Psoas muscle (tissue), 8 donors: Measurements from ENCODE around the gene ZCCHC7. TPM values are rescaled to one million over a fixed set of nuclear protein-coding genes. Genes with fewer than 3 reads are reported as not detected.

Experiments
- ATAC-seq, 4 donors: fragments of 200-7000 bp; cut with Tn5 transposase; one replicate each; pipeline ENCODE4 v1.9.1; 2020; ENCODE audit warnings: moderate library complexity in 3 of 4, mild to moderate bottlenecking in 2 of 4
- DNase-seq, 2 donors: peaks; one replicate each; pipeline ENCODE4 v3.0.0-alpha.2; 2020
- H3K27ac ChIP-seq: fragments of 200-600 bp; one replicate; pipeline ENCODE4 v1.8.0; 2022
- H3K27me3 ChIP-seq, 3 donors: fragments of 200-600 bp in 1 of 3; one replicate each; pipeline versions ENCODE4 v1.6.1 to v1.8.0; 2013 to 2022; ENCODE audit warnings: low read length in 2 of 3, mild to moderate bottlenecking in 2 of 3, moderate library complexity in 1 of 3; ENCODE audit not compliant: insufficient read depth in 3 of 3
- H3K36me3 ChIP-seq, 2 donors: fragments of 200-600 bp in 1 of 2; one replicate each; pipeline versions ENCODE4 v1.6.1 to v1.8.0; 2013 to 2022; ENCODE audit warnings: low read depth in 1 of 2, mild to moderate bottlenecking in 1 of 2, moderate library complexity in 1 of 2; ENCODE audit not compliant: insufficient read depth in 1 of 2
- H3K4me1 ChIP-seq: fragments of 200-600 bp; one replicate; pipeline ENCODE4 v1.8.0; 2022
- H3K4me3 ChIP-seq: fragments of 200-600 bp; one replicate; pipeline ENCODE4 v1.8.0; 2022; ENCODE audit warnings: mild to moderate bottlenecking
- H3K9me3 ChIP-seq: fragments of 200-600 bp; one replicate; pipeline ENCODE4 v1.8.0; 2022
- WGBS, 3 donors: extraction: QIAGEN DNeasy Blood & Tissue Kit; methylation state at CpG; one replicate each; pipeline versions ENCODE4 v1.1.6 to v1.1.7; 2013; 5-methylcytosine and 5-hydroxymethylcytosine counted together
- intact Hi-C, 2 donors: fragments of 100-400 bp; cut with DNase I; formaldehyde crosslinking; loops; one replicate each; pipeline versions ENCODE4 v1.11.0 to v1.14.2; 2022
- polyA plus RNA-seq, 3 donors: library from polyadenylated mRNA; stranded (reverse); fragments of 200-250 nt; gene quantifications; one replicate each; pipeline ENCODE4 v1.2.3, GENCODE V29; 2013
- total RNA-seq, 4 donors: library from RNA; stranded (reverse); fragmentation: NEBNext Ultra II Directional in 2 of 4; extraction: Animal tissue kit (Norgen Biotek cat#: 25700) in 2 of 4; gene quantifications; one replicate each; pipeline versions ENCODE4 v1.2.1 to v1.2.4, GENCODE V29; 2021 to 2023
- TF ChIP-seq, protein P1 (sequence below): fragments of 200-600 bp; IDR thresholded peaks from one replicate; pipeline ENCODE4 v1.8.0; 2022; ENCODE audit warnings: antibody characterized with exemption
- donor health status: healthy with polysubstance abuse.
- donor health status: DM: no; HTN: no; CAD: no; lungs with moderate emphysema.
- donor health status: Bipolar disorder and iron deficiency.
- donor health status: healthy.
- donor health status: DM: yes; HTN: yes; CAD: no.
- donor health status: DM: no; HTN: no; CAD: no.
- donor health status: DM: no; HTN: no; CAD: no.
- donor health status: DM: yes; HTN: yes; CAD: no.

ZCCHC7 gene
- total and polyA plus RNA-seq, 7 donors = 6.2 to 10.3 (median 7.3) TPM

DNA sequence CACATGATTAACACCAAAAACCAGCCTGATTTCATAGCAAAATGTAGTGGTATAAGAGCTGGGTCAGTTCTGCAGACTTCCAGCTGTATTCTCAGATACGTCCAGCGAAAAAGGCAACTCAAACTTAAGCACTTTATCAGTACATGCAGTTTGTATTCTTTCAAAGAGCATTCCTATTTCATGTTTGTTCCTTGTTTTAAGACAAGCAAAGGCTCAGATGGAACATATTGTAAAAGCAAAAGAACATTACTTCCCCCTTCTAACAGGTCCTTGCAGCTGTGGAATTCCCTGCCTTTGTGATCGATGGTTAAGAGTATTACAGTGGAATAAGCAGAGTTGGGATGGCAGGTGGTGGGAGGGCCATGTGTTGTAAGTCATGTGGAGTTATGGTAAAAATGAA, 215.8 kb downstream of the ZCCHC7 start:
- DNase-seq (no peak), ATAC-seq (no peak)
- H3K4me1 ChIP-seq = no peaks in the 10 kb centered on the region
- WGBS, 3 donors = 78 to 86% (median 81%) methylated on average over 3 of the region's 3 CpGs
- H3K4me3 ChIP-seq = no peak overlapping the region
- intact Hi-C loops = no loop called here
- H3K27ac ChIP-seq = no peak overlapping the region
- H3K36me3 ChIP-seq = no peaks in the 10 kb centered on the region
- no peaks in the 10 kb centered on the region for H3K9me3 ChIP-seq
- no peaks in the 10 kb centered on the region for H3K27me3 ChIP-seq
- TF ChIP-seq, protein P1, sequence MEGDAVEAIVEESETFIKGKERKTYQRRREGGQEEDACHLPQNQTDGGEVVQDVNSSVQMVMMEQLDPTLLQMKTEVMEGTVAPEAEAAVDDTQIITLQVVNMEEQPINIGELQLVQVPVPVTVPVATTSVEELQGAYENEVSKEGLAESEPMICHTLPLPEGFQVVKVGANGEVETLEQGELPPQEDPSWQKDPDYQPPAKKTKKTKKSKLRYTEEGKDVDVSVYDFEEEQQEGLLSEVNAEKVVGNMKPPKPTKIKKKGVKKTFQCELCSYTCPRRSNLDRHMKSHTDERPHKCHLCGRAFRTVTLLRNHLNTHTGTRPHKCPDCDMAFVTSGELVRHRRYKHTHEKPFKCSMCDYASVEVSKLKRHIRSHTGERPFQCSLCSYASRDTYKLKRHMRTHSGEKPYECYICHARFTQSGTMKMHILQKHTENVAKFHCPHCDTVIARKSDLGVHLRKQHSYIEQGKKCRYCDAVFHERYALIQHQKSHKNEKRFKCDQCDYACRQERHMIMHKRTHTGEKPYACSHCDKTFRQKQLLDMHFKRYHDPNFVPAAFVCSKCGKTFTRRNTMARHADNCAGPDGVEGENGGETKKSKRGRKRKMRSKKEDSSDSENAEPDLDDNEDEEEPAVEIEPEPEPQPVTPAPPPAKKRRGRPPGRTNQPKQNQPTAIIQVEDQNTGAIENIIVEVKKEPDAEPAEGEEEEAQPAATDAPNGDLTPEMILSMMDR = no peak

DNA sequence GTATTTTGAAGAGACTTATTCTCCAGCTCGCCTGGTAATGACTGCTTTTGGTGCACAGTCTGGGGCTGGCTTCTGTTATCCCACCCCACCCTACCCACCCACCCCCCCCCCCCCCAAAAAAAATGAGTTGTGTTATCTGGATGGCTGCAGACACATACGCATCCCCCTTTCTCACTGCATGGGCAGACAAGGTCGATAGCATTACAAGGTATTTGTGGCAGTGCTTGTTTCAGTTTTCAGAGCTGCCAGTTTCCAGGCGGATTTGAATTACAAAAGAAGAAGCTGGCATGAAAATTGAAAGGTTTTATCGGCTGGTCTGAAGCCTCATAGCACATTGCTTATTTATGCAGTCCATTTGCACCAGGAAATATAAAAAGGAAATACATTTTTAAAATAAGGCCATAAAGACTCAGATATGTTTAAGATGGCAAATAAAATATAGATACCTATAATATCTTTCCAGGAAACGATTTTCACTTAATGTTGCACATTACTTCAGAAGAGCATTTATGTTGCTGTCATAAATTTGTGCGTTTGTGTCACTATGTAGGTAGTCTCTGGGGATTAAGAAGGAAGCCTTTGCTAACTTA, 217.0 kb downstream of the ZCCHC7 start:
- DNase-seq (no peak), ATAC-seq (no peak)
- H3K4me3 ChIP-seq = no peak overlapping the region
- H3K27me3 ChIP-seq = no peaks in the 10 kb centered on the region
- TF ChIP-seq, protein P1 = no peak
- H3K4me1 ChIP-seq = no peaks in the 10 kb centered on the region
- WGBS, 3 donors = 62 to 66% (median 66%) methylated on average over 7 of the region's 7 CpGs
- intact Hi-C loops = no loop called here
- H3K36me3 ChIP-seq = no peaks in the 10 kb centered on the region
- no peaks in the 10 kb centered on the region for H3K9me3 ChIP-seq
- H3K27ac ChIP-seq = no peak overlapping the region

DNA sequence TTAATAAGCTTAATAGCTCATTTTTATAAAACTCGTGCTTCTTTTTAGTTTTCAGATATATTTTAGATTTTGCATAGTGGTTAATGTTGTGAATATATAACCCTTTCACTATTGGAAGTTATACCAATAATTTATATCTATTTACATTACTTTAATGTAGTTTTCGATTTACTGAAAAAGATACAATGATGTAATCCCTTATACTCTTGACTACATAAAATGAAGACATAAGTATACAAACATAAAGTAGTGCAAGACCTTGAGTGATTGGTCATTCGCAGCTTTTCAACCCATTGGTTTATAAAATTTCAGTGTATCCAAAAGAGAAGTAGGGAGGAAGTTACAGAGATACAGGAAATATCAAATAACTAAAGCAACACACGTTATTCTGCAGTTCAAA, 217.8 kb downstream of the ZCCHC7 start:
- TF ChIP-seq, protein P1 = no peak
- no peaks in the 10 kb centered on the region for H3K9me3 ChIP-seq
- H3K27me3 ChIP-seq = no peaks in the 10 kb centered on the region
- 78 to 83% (median 80%) methylated on average over 4 of the region's 4 CpGs for WGBS, 3 donors
- H3K4me3 ChIP-seq = no peak overlapping the region
- no peak for ATAC-seq
- intact Hi-C loops = no loop called here
- no peak for DNase-seq
- no peaks in the 10 kb centered on the region for H3K4me1 ChIP-seq
- no peak overlapping the region for H3K27ac ChIP-seq
- H3K36me3 ChIP-seq = no peaks in the 10 kb centered on the region

DNA sequence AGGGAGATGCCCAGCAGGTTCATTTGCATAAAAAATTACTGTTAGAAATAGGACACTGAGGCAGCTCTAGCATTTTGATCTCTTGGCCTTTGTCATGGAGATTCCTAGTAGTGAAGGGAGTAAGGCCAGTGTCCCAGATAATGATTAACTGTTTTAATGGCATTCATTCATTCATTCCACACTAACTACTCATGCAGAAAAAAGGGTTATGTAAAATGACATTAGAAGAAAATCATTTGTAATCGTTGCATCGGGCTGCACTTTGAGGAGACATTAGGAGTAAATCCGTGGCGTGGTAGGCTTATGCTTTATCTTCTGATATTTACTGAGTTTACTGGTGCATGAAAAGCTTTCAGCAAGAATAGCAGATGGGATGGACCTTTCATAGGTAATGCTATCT, 219.5 kb downstream of the ZCCHC7 start:
- intact Hi-C loops = no loop called here
- no peak overlapping the region for H3K4me3 ChIP-seq
- DNase-seq (no peak), ATAC-seq (no peak)
- TF ChIP-seq, protein P1 = no peak
- H3K27ac ChIP-seq = no peak overlapping the region
- H3K9me3 ChIP-seq = no peaks in the 10 kb centered on the region
- no peaks in the 10 kb centered on the region for H3K36me3 ChIP-seq
- no peaks in the 10 kb centered on the region for H3K27me3 ChIP-seq
- 69 to 83% (median 71%) methylated on average over 4 of the region's 4 CpGs for WGBS, 3 donors
- H3K4me1 ChIP-seq = no peaks in the 10 kb centered on the region

DNA sequence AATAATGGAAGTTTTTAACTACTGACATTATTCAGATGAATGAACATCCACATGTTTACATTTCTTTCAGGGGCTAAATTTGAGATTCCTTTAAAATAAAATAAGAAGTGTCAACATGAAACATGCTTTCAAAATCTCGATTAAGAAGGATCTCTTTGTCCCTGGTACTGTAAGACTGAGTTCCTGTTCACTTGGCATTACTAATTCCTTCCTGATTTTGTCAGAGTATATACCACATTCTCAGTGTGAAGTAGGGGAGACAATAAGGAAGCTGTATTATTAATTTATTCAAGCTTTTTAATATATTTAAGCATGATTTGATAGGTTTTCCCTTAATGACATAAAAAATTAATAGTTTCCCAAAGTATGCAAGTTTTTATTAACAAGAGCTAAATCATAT, 220.6 kb downstream of the ZCCHC7 start:
- Histone ChIP-seq H3K4me3 (no peak overlapping the region), H3K9me3 (no peaks in the 10 kb centered on the region), H3K36me3 (no peaks in the 10 kb centered on the region), H3K4me1 (no peaks in the 10 kb centered on the region), H3K27ac (no peak overlapping the region), H3K27me3 (no peaks in the 10 kb centered on the region)
- TF ChIP-seq, protein P1 = no peak
- 74 to 81% (median 80%) methylated on average over 1 of the region's 1 CpG for WGBS, 3 donors
- intact Hi-C loops = no loop called here
- ATAC-seq (no peak), DNase-seq (no peak)
